Endodermal cell (in vitro differentiated cells): ENCODE measurements around the gene CCL14. TPM values are rescaled to one million over a fixed set of nuclear protein-coding genes. Genes with fewer than 3 reads are reported as not detected.
"Not testable (repeated sequence)": the region's sequence is repeated elsewhere in the genome, so short reads cannot be mapped to it uniquely, and the experiment has no call there.

Source experiments
- DNase-seq: peaks from one replicate; pipeline ENCODE4 v3.0.0-alpha.2; 2017
- H3K27ac ChIP-seq: 2 replicates; pipeline ENCODE4 v1.5.1; 2013; ENCODE audit warnings: mild to moderate bottlenecking, low read depth, low read length, moderate library complexity
- H3K27me3 ChIP-seq: 2 replicates; pipeline ENCODE4 v1.6.1; 2013; ENCODE audit warnings: mild to moderate bottlenecking, low read length, moderate library complexity; ENCODE audit not compliant: insufficient read depth, control insufficient read depth, poor library complexity, severe bottlenecking
- H3K36me3 ChIP-seq: 2 replicates; pipeline ENCODE4 v1.7.0; 2013; ENCODE audit warnings: mild to moderate bottlenecking, low read length, moderate library complexity; ENCODE audit not compliant: control insufficient read depth, insufficient read depth
- H3K4me1 ChIP-seq: one replicate; pipeline ENCODE4 v1.7.0; 2013; ENCODE audit warnings: low read length; ENCODE audit not compliant: control insufficient read depth, insufficient read depth
- H3K4me3 ChIP-seq: 2 replicates; pipeline ENCODE4 v1.5.1; 2013; ENCODE audit warnings: mild to moderate bottlenecking, low read length, moderate library complexity
- H3K9ac ChIP-seq: 2 replicates; pipeline ENCODE4 v1.6.1; 2013; ENCODE audit warnings: mild to moderate bottlenecking, low read length, moderate library complexity; ENCODE audit not compliant: poor library complexity, severe bottlenecking; ENCODE audit errors: extremely low read depth
- H3K9me3 ChIP-seq: 2 replicates; pipeline ENCODE4 v1.6.1; 2013; ENCODE audit warnings: mild to moderate bottlenecking, low read length, moderate library complexity; ENCODE audit not compliant: control insufficient read depth
- H3K27ac Mint-ChIP-seq: 2 replicates; pipeline ENCODE4 v1.8.0; 2020; ENCODE audit warnings: mixed read lengths
- H3K27me3 Mint-ChIP-seq: 2 replicates; pipeline ENCODE4 v1.8.0; 2021; ENCODE audit warnings: mild to moderate bottlenecking, mixed read lengths; ENCODE audit not compliant: insufficient read depth
- H3K36me3 Mint-ChIP-seq: 2 replicates; pipeline ENCODE4 v1.8.0; 2020; ENCODE audit warnings: low read depth, mixed read lengths
- H3K4me1 Mint-ChIP-seq: 2 replicates; pipeline ENCODE4 v1.8.0; 2020; ENCODE audit warnings: mixed read lengths
- H3K4me3 Mint-ChIP-seq: 2 replicates; pipeline ENCODE4 v1.8.0; 2020; ENCODE audit warnings: mild to moderate bottlenecking, moderate library complexity, mixed read lengths
- H3K9me3 Mint-ChIP-seq: 2 replicates; pipeline ENCODE4 v1.8.0; 2020; ENCODE audit warnings: mild to moderate bottlenecking, mixed read lengths
- CTCF ChIP-seq: fragments of 200-600 bp; sonication (generic); conservative IDR thresholded peaks from 2 replicates; pipeline ENCODE4 v1.5.0; 2021; ENCODE audit warnings: antibody characterized with exemption, mild to moderate bottlenecking
- whole genome bisulfite sequencing, 2 experiments: methylation state at CpG; one replicate each; pipeline versions ENCODE4 v1.1.5 to v1.1.7; 2013; ENCODE audit warnings: missing lambda C conversion rate in 2 of 2, mixed read lengths in 1 of 2; ENCODE audit not compliant: insufficient coverage in 1 of 2, insufficient read length in 1 of 2; 5-methylcytosine and 5-hydroxymethylcytosine counted together
- total RNA-seq, 2 donors: library from RNA; stranded (reverse); fragmentation: NEBNext Ultra II Directional in 1 of 2; extraction: Animal tissue kit (Norgen Biotek cat#: 25700) in 1 of 2; gene quantifications; 2 replicates in 1 of 2; 3 replicates in 1 of 2; pipeline ENCODE4 v1.2.1, GENCODE V29; 2021

Gene CCL14
- total RNA-seq, 2 donors from 2014 or later, result not detected

GRCh38 chr17:35944151-35944550, 42.4 kb downstream of the CCL14 start:
- TF ChIP-seq CTCF, result no peak
- Histone ChIP-seq H3K27ac (no peak overlapping the region), H3K36me3 (no peaks in the 10 kb centered on the region), H3K4me3 (no peak overlapping the region), H3K27me3 (no peaks in the 10 kb centered on the region), H3K4me1 (peaks cover 7% of the 10 kb centered on the region), H3K9me3 (no peaks in the 10 kb centered on the region), H3K9ac (no peak overlapping the region)
- H3K27ac Mint-ChIP-seq, result no peak overlapping the region
- no peak for DNase-seq
- H3K36me3 Mint-ChIP-seq, result no peaks in the 10 kb centered on the region
- H3K27me3 Mint-ChIP-seq, result no peaks in the 10 kb centered on the region
- no peak overlapping the region for H3K4me3 Mint-ChIP-seq
- peaks cover 9% of the 10 kb centered on the region for H3K9me3 Mint-ChIP-seq
- 91% methylated on average over 4 of the region's 4 CpGs for WGBS, 2 experiments
- H3K4me1 Mint-ChIP-seq, result peaks cover 21% of the 10 kb centered on the region

- peaks cover 9% of the 10 kb centered on the region for H3K9me3 Mint-ChIP-seq
- WGBS, 2 experiments, result 90% methylated on average over 2 of the region's 2 CpGs; no CpG with 5 or more reads in 1 of the 2 experiments
- H3K4me1 Mint-ChIP-seq, result peaks cover 21% of the 10 kb centered on the region
- Histone ChIP-seq H3K27me3 (no peaks in the 10 kb centered on the region), H3K4me3 (peak within 1 kb of the TSS; percentile 44), H3K9me3 (no peaks in the 10 kb centered on the region), H3K36me3 (no peaks in the 10 kb centered on the region), H3K27ac (peak within 1 kb of the TSS; percentile 12), H3K9ac (peak within 1 kb of the TSS; percentile 29), H3K4me1 (peaks cover 7% of the 10 kb centered on the region)
- H3K36me3 Mint-ChIP-seq, result no peaks in the 10 kb centered on the region
- no peaks in the 10 kb centered on the region for H3K27me3 Mint-ChIP-seq
- DNase-seq, result no peak
- peak within 1 kb of the TSS; percentile 59 for H3K27ac Mint-ChIP-seq
- no peak for TF ChIP-seq CTCF
- peak within 1 kb of the TSS; percentile 31 for H3K4me3 Mint-ChIP-seq
Observed at GRCh38 chr17:35943537-35943936, 43.0 kb downstream of the CCL14 start, which contains the start of gene LYZL6. TSS of gene LYZL6 (minus strand) at chr17:35943713. CDS start at chr17:35939356, 4,357 bp downstream.

- H3K9me3 ChIP-seq, result no peaks in the 10 kb centered on the region
- WGBS, 2 experiments, result 69 to 84% methylated on average over 8 to 9 of the region's 9 CpGs
- H3K4me3 Mint-ChIP-seq, result peak overlapping the region; percentile 31
- H3K27ac ChIP-seq, result peak overlapping the region; percentile 40
- H3K9me3 Mint-ChIP-seq, result peaks cover 9% of the 10 kb centered on the region
- H3K4me1 ChIP-seq, result peaks cover 7% of the 10 kb centered on the region
- peak overlapping the region; percentile 29 for H3K9ac ChIP-seq
- H3K27me3 Mint-ChIP-seq, result no peaks in the 10 kb centered on the region
- no peak for TF ChIP-seq CTCF
- no peaks in the 10 kb centered on the region for H3K36me3 Mint-ChIP-seq
- H3K27ac Mint-ChIP-seq, result peak overlapping the region; percentile 59
- H3K4me1 Mint-ChIP-seq, result peaks cover 21% of the 10 kb centered on the region
- H3K36me3 ChIP-seq, result no peaks in the 10 kb centered on the region
- DNase-seq, result peak; percentile 55
- H3K27me3 ChIP-seq, result no peaks in the 10 kb centered on the region
- peak overlapping the region; percentile 44 for H3K4me3 ChIP-seq
Observed at GRCh38 chr17:35942588-35943186, 43.8 kb downstream of the CCL14 start.

GRCh38 chr17:35938492-35938891, 48.0 kb downstream of the CCL14 start:
- H3K4me3 ChIP-seq, H3K9me3 Mint-ChIP-seq, H3K36me3 ChIP-seq, H3K4me3 Mint-ChIP-seq, H3K9me3 ChIP-seq, DNase-seq, H3K27me3 ChIP-seq, H3K4me1 ChIP-seq, H3K36me3 Mint-ChIP-seq, H3K9ac ChIP-seq, H3K27me3 Mint-ChIP-seq, H3K27ac ChIP-seq, H3K27ac Mint-ChIP-seq: not testable (repeated sequence)
- WGBS, 2 experiments, result 100% methylated on average over 3 of the region's 3 CpGs; no CpG with 5 or more reads in 1 of the 2 experiments
- peaks cover 18% of the 10 kb centered on the region for H3K4me1 Mint-ChIP-seq
